ENCODE data around the gene LENG1. TPM values are rescaled to one million over a fixed set of nuclear protein-coding genes. Genes with fewer than 3 reads are reported as not detected.

The LENG1 gene
- total RNA-seq, 2 donors from 2014 or later, result 3.6 to 4.0 TPM

DNA sequence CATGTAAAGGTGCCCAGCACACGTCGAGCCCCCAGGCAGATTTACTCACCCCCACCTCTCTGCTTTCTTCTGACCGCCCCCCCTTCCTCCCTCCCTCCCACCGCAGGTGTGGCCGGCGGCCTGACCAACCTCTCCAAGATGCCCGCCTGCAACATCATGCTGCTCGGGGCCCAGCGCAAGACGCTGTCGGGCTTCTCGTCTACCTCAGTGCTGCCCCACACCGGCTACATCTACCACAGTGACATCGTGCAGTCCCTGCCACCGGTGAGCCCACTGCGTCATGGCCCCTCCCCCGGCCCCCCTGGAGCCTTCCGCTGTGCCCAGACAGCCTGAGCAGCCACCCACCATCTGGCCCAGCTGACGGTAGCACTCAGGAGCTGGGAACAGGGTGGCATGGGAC lies 35.1 kb downstream of the LENG1 start:
- DNase-seq, result no peak
- Histone ChIP-seq H3K36me3 (ENCODE audit: control insufficient read depth, insufficient read depth, low read length) (peaks cover 61% of the 10 kb centered on the region), H3K27ac (ENCODE audit: low read depth, low read length) (no peak overlapping the region), H3K9me3 (ENCODE audit: control insufficient read depth, low read length) (no peaks in the 10 kb centered on the region), H3K27me3 (ENCODE audit: control insufficient read depth, insufficient read depth, low read length, poor library complexity, severe bottlenecking) (no peaks in the 10 kb centered on the region), H3K9ac (ENCODE audit: extremely low read depth, low read length, poor library complexity, severe bottlenecking) (no peak overlapping the region), H3K4me1 (ENCODE audit: control insufficient read depth, insufficient read depth, low read length) (no peaks in the 10 kb centered on the region), H3K4me3 (ENCODE audit: low read length) (no peak overlapping the region)
- TF ChIP-seq, protein P1, sequence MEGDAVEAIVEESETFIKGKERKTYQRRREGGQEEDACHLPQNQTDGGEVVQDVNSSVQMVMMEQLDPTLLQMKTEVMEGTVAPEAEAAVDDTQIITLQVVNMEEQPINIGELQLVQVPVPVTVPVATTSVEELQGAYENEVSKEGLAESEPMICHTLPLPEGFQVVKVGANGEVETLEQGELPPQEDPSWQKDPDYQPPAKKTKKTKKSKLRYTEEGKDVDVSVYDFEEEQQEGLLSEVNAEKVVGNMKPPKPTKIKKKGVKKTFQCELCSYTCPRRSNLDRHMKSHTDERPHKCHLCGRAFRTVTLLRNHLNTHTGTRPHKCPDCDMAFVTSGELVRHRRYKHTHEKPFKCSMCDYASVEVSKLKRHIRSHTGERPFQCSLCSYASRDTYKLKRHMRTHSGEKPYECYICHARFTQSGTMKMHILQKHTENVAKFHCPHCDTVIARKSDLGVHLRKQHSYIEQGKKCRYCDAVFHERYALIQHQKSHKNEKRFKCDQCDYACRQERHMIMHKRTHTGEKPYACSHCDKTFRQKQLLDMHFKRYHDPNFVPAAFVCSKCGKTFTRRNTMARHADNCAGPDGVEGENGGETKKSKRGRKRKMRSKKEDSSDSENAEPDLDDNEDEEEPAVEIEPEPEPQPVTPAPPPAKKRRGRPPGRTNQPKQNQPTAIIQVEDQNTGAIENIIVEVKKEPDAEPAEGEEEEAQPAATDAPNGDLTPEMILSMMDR (conservative IDR thresholded peaks at IDR 0.05), result no peak
- no peaks in the 10 kb centered on the region for H3K4me1 Mint-ChIP-seq
- no peak overlapping the region for H3K4me3 Mint-ChIP-seq
- WGBS, 2 experiments (ENCODE audit: insufficient coverage in 1 of 2, insufficient read length in 1 of 2), result 90 to 91% methylated on average over 8 to 19 of the region's 19 CpGs
- no peaks in the 10 kb centered on the region for H3K27me3 Mint-ChIP-seq (ENCODE audit: insufficient read depth)
- no peak overlapping the region for H3K27ac Mint-ChIP-seq
- H3K9me3 Mint-ChIP-seq, result no peaks in the 10 kb centered on the region
- H3K36me3 Mint-ChIP-seq (ENCODE audit: low read depth), result peaks cover 72% of the 10 kb centered on the region

DNA sequence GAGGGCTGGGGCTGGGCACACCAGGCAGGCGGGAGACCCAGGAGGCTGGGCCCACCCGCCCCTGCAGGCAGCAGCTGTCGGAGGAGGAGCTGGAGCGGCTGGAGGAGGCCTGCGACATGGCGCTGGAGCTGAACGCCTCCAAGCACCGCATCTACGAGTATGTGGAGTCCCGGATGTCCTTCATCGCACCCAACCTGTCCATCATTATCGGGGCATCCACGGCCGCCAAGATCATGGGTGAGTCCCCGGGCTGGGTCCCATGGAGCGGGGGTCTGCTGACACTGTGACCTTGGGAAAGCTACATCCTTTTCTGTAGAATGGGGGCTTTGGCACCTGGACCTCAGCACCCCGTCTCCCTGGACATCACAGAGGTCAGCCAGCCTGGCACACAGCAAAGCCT lies 35.8 kb downstream of the LENG1 start:
- Mint-ChIP-seq H3K4me3 (no peak overlapping the region), H3K27me3 (ENCODE audit: insufficient read depth) (no peaks in the 10 kb centered on the region), H3K36me3 (ENCODE audit: low read depth) (peaks cover 72% of the 10 kb centered on the region), H3K27ac (no peak overlapping the region), H3K4me1 (no peaks in the 10 kb centered on the region), H3K9me3 (no peaks in the 10 kb centered on the region)
- Histone ChIP-seq H3K36me3 (ENCODE audit: control insufficient read depth, insufficient read depth, low read length) (peaks cover 59% of the 10 kb centered on the region), H3K9ac (ENCODE audit: extremely low read depth, low read length, poor library complexity, severe bottlenecking) (no peak overlapping the region), H3K4me1 (ENCODE audit: control insufficient read depth, insufficient read depth, low read length) (no peaks in the 10 kb centered on the region), H3K4me3 (ENCODE audit: low read length) (no peak overlapping the region), H3K27me3 (ENCODE audit: control insufficient read depth, insufficient read depth, low read length, poor library complexity, severe bottlenecking) (no peaks in the 10 kb centered on the region), H3K27ac (ENCODE audit: low read depth, low read length) (no peak overlapping the region), H3K9me3 (ENCODE audit: control insufficient read depth, low read length) (no peaks in the 10 kb centered on the region)
- 97 to 98% methylated on average over 17 of the region's 17 CpGs for WGBS, 2 experiments (ENCODE audit: insufficient coverage in 1 of 2, insufficient read length in 1 of 2)
- DNase-seq, result no peak
- TF ChIP-seq, protein P1 (conservative IDR thresholded peaks at IDR 0.05), result no peak

DNA sequence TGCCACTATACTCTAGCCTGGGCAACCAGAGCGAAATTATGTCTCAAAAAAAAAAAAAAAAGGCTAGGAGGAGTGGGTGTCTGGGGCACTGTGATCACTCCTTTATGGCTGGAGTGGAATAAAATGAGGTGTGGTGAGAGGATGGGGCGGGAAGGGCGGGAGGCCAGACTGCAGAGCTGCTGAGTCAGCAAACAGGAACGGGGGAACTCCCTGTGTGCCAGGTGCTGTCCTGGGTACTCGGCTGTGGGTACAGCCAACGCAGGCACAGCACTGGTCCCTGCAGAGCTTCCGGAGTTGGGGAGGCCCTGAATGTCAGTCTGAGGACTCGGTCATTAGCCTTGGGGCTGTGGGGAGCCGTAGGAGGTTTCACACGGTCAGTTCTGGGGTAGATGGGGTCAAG lies 38.3 kb downstream of the LENG1 start:
- 94 to 97% methylated on average over 9 to 10 of the region's 10 CpGs for WGBS, 2 experiments (ENCODE audit: insufficient coverage in 1 of 2, insufficient read length in 1 of 2)

More for the DNA sequence above, 38.3 kb downstream of the LENG1 start:
- H3K4me3 Mint-ChIP-seq, result no peak overlapping the region
- H3K27ac Mint-ChIP-seq, result no peak overlapping the region
- H3K9me3 ChIP-seq (ENCODE audit: control insufficient read depth, low read length), result no peaks in the 10 kb centered on the region
- H3K9me3 Mint-ChIP-seq, result no peaks in the 10 kb centered on the region
- no peaks in the 10 kb centered on the region for H3K27me3 ChIP-seq (ENCODE audit: control insufficient read depth, insufficient read depth, low read length, poor library complexity, severe bottlenecking)
- H3K27me3 Mint-ChIP-seq (ENCODE audit: insufficient read depth), result no peaks in the 10 kb centered on the region
- peaks cover 56% of the 10 kb centered on the region for H3K36me3 ChIP-seq (ENCODE audit: control insufficient read depth, insufficient read depth, low read length)
- H3K4me1 ChIP-seq (ENCODE audit: control insufficient read depth, insufficient read depth, low read length), result no peaks in the 10 kb centered on the region
- no peak overlapping the region for H3K27ac ChIP-seq (ENCODE audit: low read depth, low read length)
- no peak overlapping the region for H3K9ac ChIP-seq (ENCODE audit: extremely low read depth, low read length, poor library complexity, severe bottlenecking)
- DNase-seq, result no peak
- TF ChIP-seq, protein P1 (conservative IDR thresholded peaks at IDR 0.05), result no peak
- peaks cover 66% of the 10 kb centered on the region for H3K36me3 Mint-ChIP-seq (ENCODE audit: low read depth)
- peaks cover 2% of the 10 kb centered on the region for H3K4me1 Mint-ChIP-seq
- H3K4me3 ChIP-seq (ENCODE audit: low read length), result no peak overlapping the region

Data from endodermal cell (in vitro differentiated cells).